HEK293 (cell line): Measurements from ENCODE around the gene HNRNPUL2.

ENCODE experiments used
- CTCF ChIA-PET: fragments of 350-600 bp; formaldehyde crosslinking; extraction: SDS; loops from one replicate; lab custom pipeline; 2021; ENCODE audit warnings: antibody characterized with exemption; lab: Yijun Ruan, JAX
- POLR2A ChIA-PET: fragments of 300-600 bp; formaldehyde crosslinking; extraction: SDS; loops from one replicate; lab custom pipeline; 2020; ENCODE audit warnings: antibody characterized with exemption, inconsistent platforms; lab: Yijun Ruan, JAX
- H3K27ac ChIP-seq: fragments of 200-500 bp; sonication (Bioruptor generic); 2 replicates; pipeline ENCODE4 v1.5.1; 2014; ENCODE audit warnings: low read depth, low read length, control low read depth, inconsistent platforms; ENCODE audit errors: extremely low read depth
- H3K36me3 ChIP-seq, 2 experiments: fragments of 200-500 bp in 1 of 2; sonication (Bioruptor generic) in 1 of 2; 1 replicate in 1 of 2; 2 replicates in 1 of 2; pipeline ENCODE4 v1.5.1; 2014 to 2017; ENCODE audit warnings: inconsistent platforms in 2 of 2, low read length in 2 of 2; ENCODE audit not compliant: control insufficient read depth in 2 of 2, insufficient read depth in 1 of 2
- H3K4me1 ChIP-seq: fragments of 200-500 bp; sonication (Bioruptor generic); 2 replicates; pipeline ENCODE4 v1.5.1; 2014; ENCODE audit warnings: mild to moderate bottlenecking, low read length, inconsistent platforms; ENCODE audit not compliant: control insufficient read depth, insufficient read depth
- H3K4me3 ChIP-seq: 2 replicates; pipeline ENCODE4 v1.5.1; 2011; ENCODE audit warnings: low read depth, mild to moderate bottlenecking, control low read depth, low read length, moderate library complexity
- H3K9me3 ChIP-seq: fragments of 200-500 bp; sonication (Bioruptor generic); 2 replicates; pipeline ENCODE4 v1.5.1; 2014; ENCODE audit warnings: low read depth, low read length, inconsistent platforms; ENCODE audit not compliant: control insufficient read depth, insufficient read depth
- BCL6B ChIP-seq: fragments of 450-650 bp; formaldehyde crosslinking; IDR thresholded peaks from 2 replicates; pipeline ENCODE4 v1.5.1; 2017; ENCODE audit warnings: missing biosample characterization, missing genetic modification characterization
- KLF10 ChIP-seq: fragments of 450-650 bp; IDR thresholded peaks from 2 replicates; pipeline ENCODE4 v1.5.1; 2018; ENCODE audit warnings: missing biosample characterization, mild to moderate bottlenecking, missing genetic modification characterization
- MZF1 ChIP-seq: fragments of 450-650 bp; formaldehyde crosslinking; IDR thresholded peaks from 2 replicates; pipeline ENCODE4 v1.5.1; 2017; ENCODE audit warnings: missing biosample characterization, missing genetic modification characterization, borderline replicate concordance
- PATZ1 ChIP-seq: fragments of 450-650 bp; formaldehyde crosslinking; IDR thresholded peaks from 2 replicates; pipeline ENCODE4 v1.5.1; 2016; ENCODE audit warnings: missing biosample characterization, missing genetic modification characterization
- SALL2 ChIP-seq: fragments of 450-650 bp; formaldehyde crosslinking; IDR thresholded peaks from 2 replicates; pipeline ENCODE4 v1.5.0; 2017; ENCODE audit warnings: missing biosample characterization, mild to moderate bottlenecking, missing genetic modification characterization, borderline replicate concordance
- SCRT2 ChIP-seq: fragments of 450-650 bp; formaldehyde crosslinking; IDR thresholded peaks from 2 replicates; pipeline ENCODE4 v1.5.1; 2016; ENCODE audit warnings: missing biosample characterization, missing genetic modification characterization
- SP3 ChIP-seq: fragments of 450-650 bp; formaldehyde crosslinking; IDR thresholded peaks from 2 replicates; pipeline ENCODE4 v1.5.1; 2016; ENCODE audit warnings: missing biosample characterization, missing genetic modification characterization
- ZBTB26 ChIP-seq: fragments of 450-650 bp; formaldehyde crosslinking; optimal IDR thresholded peaks from 2 replicates; pipeline ENCODE3; 2016; ENCODE audit warnings: missing biosample characterization, mild to moderate bottlenecking, missing genetic modification characterization
- ZFP69B ChIP-seq: fragments of 450-650 bp; formaldehyde crosslinking; IDR thresholded peaks from 2 replicates; pipeline ENCODE4 v1.5.1; 2016; ENCODE audit warnings: missing biosample characterization, missing genetic modification characterization
- ZNF16 ChIP-seq: fragments of 450-650 bp; formaldehyde crosslinking; IDR thresholded peaks from 2 replicates; pipeline ENCODE4 v1.5.1; 2016; ENCODE audit warnings: low read depth, missing biosample characterization, missing genetic modification characterization
- ZNF169 ChIP-seq: fragments of 450-650 bp; formaldehyde crosslinking; IDR thresholded peaks from 2 replicates; pipeline ENCODE4 v1.5.1; 2016; ENCODE audit warnings: missing biosample characterization, missing genetic modification characterization
- ZNF423 ChIP-seq: fragments of 450-650 bp; formaldehyde crosslinking; IDR thresholded peaks from 2 replicates; pipeline ENCODE4 v1.5.1; 2016; ENCODE audit warnings: missing biosample characterization, missing genetic modification characterization
- ZNF561 ChIP-seq: fragments of 450-650 bp; IDR thresholded peaks from 2 replicates; pipeline ENCODE4 v1.5.1; 2018; ENCODE audit warnings: missing biosample characterization, missing genetic modification characterization, borderline replicate concordance
- ZNF610 ChIP-seq: fragments of 450-650 bp; formaldehyde crosslinking; IDR thresholded peaks from 2 replicates; pipeline ENCODE4 v1.5.1; 2016; ENCODE audit warnings: missing biosample characterization, missing genetic modification characterization, borderline replicate concordance
- ZNF624 ChIP-seq: fragments of 450-650 bp; formaldehyde crosslinking; IDR thresholded peaks from 2 replicates; pipeline ENCODE4 v1.5.1; 2017; ENCODE audit warnings: missing biosample characterization, missing genetic modification characterization
- ZNF670 ChIP-seq: fragments of 450-650 bp; formaldehyde crosslinking; IDR thresholded peaks from 2 replicates; pipeline ENCODE4 v1.5.1; 2016; ENCODE audit warnings: missing biosample characterization, missing genetic modification characterization, low read depth
- ZXDB ChIP-seq: fragments of 450-650 bp; formaldehyde crosslinking; IDR thresholded peaks from 2 replicates; pipeline ENCODE4 v1.5.1; 2016; ENCODE audit warnings: missing biosample characterization, missing genetic modification characterization
- TF ChIP-seq, protein P1 (sequence below): fragments of 450-650 bp; formaldehyde crosslinking; IDR thresholded peaks from 2 replicates; pipeline ENCODE4 v1.5.1; 2016; ENCODE audit warnings: missing biosample characterization, missing genetic modification characterization
- TF ChIP-seq, protein P2 (sequence below): fragments of 450-650 bp; formaldehyde crosslinking; IDR thresholded peaks from 2 replicates; pipeline ENCODE4 v1.5.1; 2017; ENCODE audit warnings: missing biosample characterization, missing genetic modification characterization
- TF ChIP-seq, protein P3 (sequence below): fragments of 450-650 bp; formaldehyde crosslinking; IDR thresholded peaks from 2 replicates; pipeline ENCODE4 v1.5.1; 2017; ENCODE audit warnings: missing biosample characterization, missing genetic modification characterization
- TF ChIP-seq, protein P4 (sequence below): fragments of 450-650 bp; formaldehyde crosslinking; IDR thresholded peaks from 2 replicates; pipeline ENCODE4 v1.5.1; 2016; ENCODE audit warnings: missing biosample characterization, missing genetic modification characterization
- TF ChIP-seq, protein P5 (sequence below): fragments of 450-650 bp; formaldehyde crosslinking; IDR thresholded peaks from 2 replicates; pipeline ENCODE4 v1.5.1; 2016; ENCODE audit warnings: missing biosample characterization, missing genetic modification characterization

HNRNPUL2 gene

DNA sequence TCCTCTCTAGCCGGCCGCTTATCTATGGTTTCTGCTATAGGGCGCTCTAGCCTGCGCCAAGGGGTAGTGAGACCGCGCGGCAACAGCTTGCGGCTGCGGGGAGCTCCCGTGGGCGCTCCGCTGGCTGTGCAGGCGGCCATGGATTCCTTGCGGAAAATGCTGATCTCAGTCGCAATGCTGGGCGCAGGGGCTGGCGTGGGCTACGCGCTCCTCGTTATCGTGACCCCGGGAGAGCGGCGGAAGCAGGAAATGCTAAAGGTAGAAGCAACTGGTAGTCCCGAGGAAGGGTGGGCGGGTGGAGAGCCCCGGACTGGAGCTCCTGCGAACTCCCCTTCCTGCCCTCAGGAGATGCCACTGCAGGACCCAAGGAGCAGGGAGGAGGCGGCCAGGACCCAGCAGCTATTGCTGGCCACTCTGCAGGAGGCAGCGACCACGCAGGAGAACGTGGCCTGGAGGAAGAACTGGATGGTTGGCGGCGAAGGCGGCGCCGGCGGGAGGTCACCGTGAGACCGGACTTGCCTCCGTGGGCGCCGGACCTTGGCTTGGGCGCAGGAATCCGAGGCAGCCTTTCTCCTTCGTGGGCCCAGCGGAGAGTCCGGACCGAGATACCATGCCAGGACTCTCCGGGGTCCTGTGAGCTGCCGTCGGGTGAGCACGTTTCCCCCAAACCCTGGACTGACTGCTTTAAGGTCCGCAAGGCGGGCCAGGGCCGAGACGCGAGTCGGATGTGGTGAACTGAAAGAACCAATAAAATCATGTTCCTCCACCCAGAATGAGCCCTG lies 55.5 kb downstream of the HNRNPUL2 start, which contains the start of the genes LBHD1 and UQCC3:
TSS of gene LBHD1 (minus strand) at position 660 of the 782 bp plus-strand sequence. CDS start 2,236 bp downstream, outside the sequence.
TSS of gene UQCC3 (plus strand) at position 66 of the 782 bp plus-strand sequence. CDS start at position 139, 73 bp downstream.
- CTCF ChIA-PET: interaction anchor here (0.6 to 2.4 kb wide), 7 partner anchors 9 to 1658 kb away, joined by 3 to 8 read pairs (median 3); partner anchors contain the start of gene TRMT112
- Histone ChIP-seq H3K4me3 (peak within 1 kb of the TSS; percentile 84), H3K9me3 (no peaks in the 10 kb centered on the region), H3K27ac (peak within 1 kb of the TSS; percentile 65), H3K36me3 (peaks cover 3 to 46% of the 10 kb centered on the region in 2 experiments; a peak in 2 of 3 replicates), H3K4me1 (no peaks in the 10 kb centered on the region)
- POLR2A ChIA-PET: interaction anchor here (0.6 to 7.2 kb wide), 44 partner anchors 8 to 216 kb away, joined by 3 to 72 read pairs (median 7); partner anchors contain the start of genes AHNAK, B3GAT3, BSCL2 and C11orf98
- peak; percentile 77; the same call in 1 of the 2 replicates for TF ChIP-seq ZFP69B (tag by site-specific recombination)
- TF ChIP-seq ZBTB26 (tag by site-specific recombination): peak; percentile 81
- TF ChIP-seq, protein P1, sequence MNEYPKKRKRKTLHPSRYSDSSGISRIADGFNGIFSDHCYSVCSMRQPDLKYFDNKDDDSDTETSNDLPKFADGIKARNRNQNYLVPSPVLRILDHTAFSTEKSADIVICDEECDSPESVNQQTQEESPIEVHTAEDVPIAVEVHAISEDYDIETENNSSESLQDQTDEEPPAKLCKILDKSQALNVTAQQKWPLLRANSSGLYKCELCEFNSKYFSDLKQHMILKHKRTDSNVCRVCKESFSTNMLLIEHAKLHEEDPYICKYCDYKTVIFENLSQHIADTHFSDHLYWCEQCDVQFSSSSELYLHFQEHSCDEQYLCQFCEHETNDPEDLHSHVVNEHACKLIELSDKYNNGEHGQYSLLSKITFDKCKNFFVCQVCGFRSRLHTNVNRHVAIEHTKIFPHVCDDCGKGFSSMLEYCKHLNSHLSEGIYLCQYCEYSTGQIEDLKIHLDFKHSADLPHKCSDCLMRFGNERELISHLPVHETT (tag by site-specific recombination): peak; percentile 62; the same call in 1 of the 2 replicates
- TF ChIP-seq SP3 (tag by site-specific recombination): no peak; the same call in 1 of the 2 replicates
- TF ChIP-seq ZNF16 (tag by site-specific recombination): no peak
- peak; percentile 86 for TF ChIP-seq ZXDB (tag by site-specific recombination)
- TF ChIP-seq ZNF670: no peak
- no peak for TF ChIP-seq ZNF624 (tag by site-specific recombination)
- TF ChIP-seq ZNF169: no peak
- TF ChIP-seq BCL6B (tag by site-specific recombination): peak; percentile 53; the same call in 1 of the 2 replicates
- no peak; the same call in 1 of the 2 replicates for TF ChIP-seq PATZ1
- peak; percentile 46; the same call in 1 of the 2 replicates for TF ChIP-seq ZNF561 (tag by site-specific recombination)
- TF ChIP-seq SALL2 (tag by site-specific recombination): no peak
- TF ChIP-seq, protein P2, sequence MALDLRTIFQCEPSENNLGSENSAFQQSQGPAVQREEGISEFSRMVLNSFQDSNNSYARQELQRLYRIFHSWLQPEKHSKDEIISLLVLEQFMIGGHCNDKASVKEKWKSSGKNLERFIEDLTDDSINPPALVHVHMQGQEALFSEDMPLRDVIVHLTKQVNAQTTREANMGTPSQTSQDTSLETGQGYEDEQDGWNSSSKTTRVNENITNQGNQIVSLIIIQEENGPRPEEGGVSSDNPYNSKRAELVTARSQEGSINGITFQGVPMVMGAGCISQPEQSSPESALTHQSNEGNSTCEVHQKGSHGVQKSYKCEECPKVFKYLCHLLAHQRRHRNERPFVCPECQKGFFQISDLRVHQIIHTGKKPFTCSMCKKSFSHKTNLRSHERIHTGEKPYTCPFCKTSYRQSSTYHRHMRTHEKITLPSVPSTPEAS (tag by site-specific recombination): no peak
- TF ChIP-seq, protein P3, sequence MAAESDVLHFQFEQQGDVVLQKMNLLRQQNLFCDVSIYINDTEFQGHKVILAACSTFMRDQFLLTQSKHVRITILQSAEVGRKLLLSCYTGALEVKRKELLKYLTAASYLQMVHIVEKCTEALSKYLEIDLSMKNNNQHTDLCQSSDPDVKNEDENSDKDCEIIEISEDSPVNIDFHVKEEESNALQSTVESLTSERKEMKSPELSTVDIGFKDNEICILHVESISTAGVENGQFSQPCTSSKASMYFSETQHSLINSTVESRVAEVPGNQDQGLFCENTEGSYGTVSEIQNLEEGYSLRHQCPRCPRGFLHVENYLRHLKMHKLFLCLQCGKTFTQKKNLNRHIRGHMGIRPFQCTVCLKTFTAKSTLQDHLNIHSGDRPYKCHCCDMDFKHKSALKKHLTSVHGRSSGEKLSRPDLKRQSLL: no peak
- no peak for TF ChIP-seq MZF1 (tag by site-specific recombination)
- TF ChIP-seq ZNF423 (tag by site-specific recombination): peak; percentile 30; the same call in 1 of the 2 replicates
- TF ChIP-seq, protein P4, sequence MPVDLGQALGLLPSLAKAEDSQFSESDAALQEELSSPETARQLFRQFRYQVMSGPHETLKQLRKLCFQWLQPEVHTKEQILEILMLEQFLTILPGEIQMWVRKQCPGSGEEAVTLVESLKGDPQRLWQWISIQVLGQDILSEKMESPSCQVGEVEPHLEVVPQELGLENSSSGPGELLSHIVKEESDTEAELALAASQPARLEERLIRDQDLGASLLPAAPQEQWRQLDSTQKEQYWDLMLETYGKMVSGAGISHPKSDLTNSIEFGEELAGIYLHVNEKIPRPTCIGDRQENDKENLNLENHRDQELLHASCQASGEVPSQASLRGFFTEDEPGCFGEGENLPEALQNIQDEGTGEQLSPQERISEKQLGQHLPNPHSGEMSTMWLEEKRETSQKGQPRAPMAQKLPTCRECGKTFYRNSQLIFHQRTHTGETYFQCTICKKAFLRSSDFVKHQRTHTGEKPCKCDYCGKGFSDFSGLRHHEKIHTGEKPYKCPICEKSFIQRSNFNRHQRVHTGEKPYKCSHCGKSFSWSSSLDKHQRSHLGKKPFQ (tag by site-specific recombination): no peak
- peak; percentile 77; the same call in 1 of the 2 replicates for TF ChIP-seq ZNF610 (tag by site-specific recombination)
- TF ChIP-seq, protein P5, sequence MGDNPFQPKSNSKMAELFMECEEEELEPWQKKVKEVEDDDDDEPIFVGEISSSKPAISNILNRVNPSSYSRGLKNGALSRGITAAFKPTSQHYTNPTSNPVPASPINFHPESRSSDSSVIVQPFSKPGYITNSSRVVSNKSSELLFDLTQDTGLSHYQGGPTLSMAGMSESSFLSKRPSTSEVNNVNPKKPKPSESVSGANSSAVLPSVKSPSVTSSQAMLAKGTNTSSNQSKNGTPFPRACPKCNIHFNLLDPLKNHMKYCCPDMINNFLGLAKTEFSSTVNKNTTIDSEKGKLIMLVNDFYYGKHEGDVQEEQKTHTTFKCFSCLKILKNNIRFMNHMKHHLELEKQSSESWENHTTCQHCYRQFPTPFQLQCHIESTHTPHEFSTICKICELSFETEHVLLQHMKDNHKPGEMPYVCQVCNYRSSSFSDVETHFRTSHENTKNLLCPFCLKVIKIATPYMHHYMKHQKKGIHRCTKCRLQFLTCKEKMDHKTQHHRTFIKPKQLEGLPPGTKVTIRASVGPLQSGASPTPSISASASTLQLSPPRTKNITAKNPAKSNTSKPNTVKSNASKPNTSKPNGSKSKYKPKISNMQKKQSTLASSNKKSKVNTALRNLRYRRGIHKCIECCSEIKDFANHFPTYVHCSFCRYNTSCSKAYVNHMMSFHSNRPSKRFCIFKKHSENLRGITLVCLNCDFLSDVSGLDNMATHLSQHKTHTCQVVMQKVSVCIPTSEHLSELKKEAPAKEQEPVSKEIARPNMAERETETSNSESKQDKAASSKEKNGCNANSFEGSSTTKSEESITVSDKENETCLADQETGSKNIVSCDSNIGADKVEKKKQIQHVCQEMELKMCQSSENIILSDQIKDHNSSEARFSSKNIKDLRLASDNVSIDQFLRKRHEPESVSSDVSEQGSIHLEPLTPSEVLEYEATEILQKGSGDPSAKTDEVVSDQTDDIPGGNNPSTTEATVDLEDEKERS (tag by site-specific recombination): no peak
- peak; percentile 99 for TF ChIP-seq SCRT2 (tag by site-specific recombination)
- TF ChIP-seq KLF10 (tag by site-specific recombination): no peak
